Activated CD4-positive, CD25-positive, alpha-beta regulatory T cell treated with anti-CD3 and anti-CD28 coated beads, Interleukin-2, amount 50 U/mL, for 72 hours (primary cell): ENCODE measurements around the gene FAR2.
"Not testable (repeated sequence)": the region's sequence is repeated elsewhere in the genome, so short reads cannot be mapped to it uniquely, and the experiment has no call there.

Source experiments
- DNase-seq: peaks from one replicate; pipeline ENCODE4 v3.0.0; 2021

Gene FAR2

DNA sequence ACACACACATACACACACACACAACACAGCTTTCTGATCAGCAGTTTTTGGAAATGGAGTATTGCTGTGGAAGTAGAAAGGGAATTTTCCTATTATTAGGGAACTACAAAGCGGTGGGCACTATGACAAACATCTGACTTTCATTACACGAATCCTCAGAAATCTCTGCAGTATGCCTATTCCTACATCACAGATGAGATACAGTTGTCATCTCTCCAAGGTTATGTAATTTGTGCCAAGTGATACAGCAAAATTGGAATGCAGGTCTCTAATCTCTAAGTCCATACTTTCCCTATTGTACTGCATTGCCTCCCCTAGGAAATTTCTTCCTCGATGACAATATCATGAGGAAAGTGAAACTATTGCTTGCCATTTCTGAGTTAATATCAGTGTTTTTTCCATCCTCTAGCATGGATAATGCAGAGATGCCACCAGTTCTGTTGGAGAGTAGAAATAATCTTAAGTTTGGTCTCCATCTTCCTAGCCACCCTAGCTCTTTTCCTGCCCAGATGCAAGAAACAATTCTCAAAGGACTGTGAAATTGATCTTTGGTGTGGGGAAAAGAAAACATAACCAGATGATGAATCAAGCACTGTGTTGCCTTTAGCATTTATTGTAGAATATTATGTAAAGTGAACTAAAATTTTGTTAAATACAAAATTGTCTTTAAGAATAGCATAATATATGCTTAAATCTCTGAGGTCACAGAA is 137.2 kb downstream of the FAR2 start:
- no peak for DNase-seq

DNA sequence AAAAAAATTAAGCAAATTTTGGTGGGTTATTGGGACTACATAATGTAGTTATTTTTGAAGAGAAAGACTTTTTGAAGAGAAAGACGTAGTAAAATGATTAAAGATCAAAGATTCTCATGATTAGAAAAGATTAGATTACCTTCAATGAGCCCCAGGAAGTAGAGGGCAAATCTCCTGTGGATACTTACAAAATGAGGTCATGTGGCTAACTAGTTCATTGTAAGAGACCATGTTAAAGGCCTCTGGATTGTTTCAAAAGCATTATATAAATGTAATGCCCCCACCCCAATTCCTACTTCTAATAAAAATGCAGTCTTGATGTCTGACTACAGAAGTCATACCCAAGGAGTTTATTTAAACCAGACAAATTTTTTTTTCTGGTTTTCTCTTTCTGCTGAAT is 138.5 kb downstream of the FAR2 start:
- no peak for DNase-seq

DNA sequence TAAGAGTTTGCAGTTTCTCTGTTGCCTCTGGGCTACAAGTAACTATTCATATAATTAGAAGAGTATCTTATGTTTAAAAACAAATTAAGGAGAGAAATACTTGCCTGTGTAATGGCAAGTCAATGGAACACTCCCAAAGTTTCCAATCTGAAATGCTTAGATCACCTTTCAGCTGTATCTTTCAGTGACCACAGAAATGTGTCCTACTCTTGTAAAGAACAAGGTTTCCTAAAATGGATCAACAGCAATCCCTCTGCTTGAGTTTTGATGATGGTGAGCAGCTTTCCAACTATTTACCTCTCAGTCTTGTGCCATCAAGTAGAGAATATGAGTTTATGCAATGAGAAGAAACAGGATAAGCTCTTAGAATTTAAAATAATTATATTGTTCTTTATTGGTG is 139.0 kb downstream of the FAR2 start:
- DNase-seq, result no peak

DNA sequence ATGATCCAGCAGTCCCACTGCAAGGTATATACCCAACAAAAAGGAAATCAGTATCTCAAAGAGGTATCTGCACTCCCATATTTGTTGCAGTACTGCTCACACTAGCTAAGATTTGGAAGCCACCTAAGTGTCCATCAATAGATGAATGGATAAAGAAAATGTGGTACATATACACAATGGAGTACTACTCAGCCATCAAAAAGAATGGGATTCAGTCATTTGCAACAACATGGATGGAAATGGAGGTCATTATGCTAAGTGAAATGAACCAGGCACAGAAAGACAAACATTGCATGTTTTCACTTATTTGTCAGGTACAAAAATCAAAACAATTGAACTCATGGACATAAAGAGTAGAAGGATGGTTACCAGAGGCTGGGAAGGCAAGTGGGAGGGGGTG is 141.4 kb downstream of the FAR2 start:
- DNase-seq, result not testable (repeated sequence)

DNA sequence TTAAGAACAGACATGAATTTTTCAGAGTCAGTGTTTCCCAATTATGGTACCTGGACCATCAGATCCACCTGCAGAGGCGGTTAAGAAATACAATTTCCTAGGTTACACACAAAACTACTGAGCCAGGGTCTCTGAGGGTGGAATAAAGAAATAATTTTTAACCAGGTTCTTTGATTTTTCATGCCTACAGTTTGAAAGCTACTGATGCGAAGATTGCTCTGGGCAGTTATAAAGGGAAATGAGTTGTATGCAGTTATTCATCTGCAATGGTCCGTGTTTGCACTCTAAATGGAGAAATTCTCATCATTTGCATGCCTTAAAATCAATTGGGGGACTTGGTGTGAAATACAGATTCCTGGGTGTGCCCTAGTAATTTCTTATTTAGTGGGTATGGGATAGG is 142.1 kb downstream of the FAR2 start:
- no peak for DNase-seq

DNA sequence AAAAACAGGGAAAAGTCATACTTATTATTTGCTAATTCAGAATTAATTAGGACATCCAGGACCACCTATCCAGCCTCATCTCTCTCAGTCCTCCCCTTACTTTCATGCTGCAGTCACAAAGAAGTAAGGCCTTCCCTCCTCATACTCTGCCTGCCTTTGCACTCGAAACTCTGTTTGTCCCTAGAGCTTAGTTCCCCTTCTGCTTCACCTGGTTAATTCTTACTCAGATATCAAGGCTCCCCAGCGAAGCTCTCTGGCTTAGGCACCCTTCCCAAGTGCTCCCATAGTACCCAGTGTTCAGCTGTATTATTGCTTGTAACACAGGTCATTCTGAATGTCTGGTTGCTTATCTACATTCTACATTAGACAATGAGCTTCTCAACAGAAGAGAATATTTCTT is 150.6 kb downstream of the FAR2 start:
- no peak for DNase-seq

DNA sequence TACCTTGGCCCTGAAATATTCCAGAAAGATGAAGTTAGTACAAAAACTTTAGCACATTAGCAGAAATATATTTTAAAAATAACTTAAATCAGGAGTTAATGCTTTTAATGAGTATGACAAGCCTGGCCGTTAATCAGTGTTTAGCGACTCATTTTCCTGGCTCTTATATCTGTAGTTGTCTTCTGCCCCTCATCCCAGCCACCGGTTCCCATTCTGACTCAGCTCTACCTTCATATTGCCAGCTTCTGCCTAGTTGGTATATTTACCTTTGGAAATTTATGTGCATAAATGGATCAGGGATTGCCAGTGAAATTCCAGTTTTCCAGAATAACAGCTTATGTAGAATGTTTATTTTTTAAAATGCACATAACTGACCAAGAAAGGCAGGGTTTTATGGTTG is 152.0 kb downstream of the FAR2 start:
- no peak for DNase-seq

DNA sequence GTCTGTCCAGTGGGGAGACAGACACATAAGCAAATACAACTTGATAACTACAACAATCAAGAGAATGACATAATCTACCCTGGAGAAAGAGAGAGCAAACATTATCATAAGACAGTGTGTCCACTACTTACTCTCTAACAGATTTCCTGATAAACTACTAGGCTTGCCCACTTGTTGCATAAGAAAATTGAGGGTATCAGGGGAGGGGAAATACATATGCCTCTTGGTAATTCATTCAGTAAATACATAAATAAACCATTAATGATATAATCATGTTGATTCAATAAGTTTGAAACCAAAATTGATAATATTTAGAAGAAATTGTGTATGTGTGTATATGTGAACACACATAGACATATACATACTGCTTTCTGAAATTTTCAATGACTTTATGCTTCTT is 155.3 kb downstream of the FAR2 start:
- no peak for DNase-seq

DNA sequence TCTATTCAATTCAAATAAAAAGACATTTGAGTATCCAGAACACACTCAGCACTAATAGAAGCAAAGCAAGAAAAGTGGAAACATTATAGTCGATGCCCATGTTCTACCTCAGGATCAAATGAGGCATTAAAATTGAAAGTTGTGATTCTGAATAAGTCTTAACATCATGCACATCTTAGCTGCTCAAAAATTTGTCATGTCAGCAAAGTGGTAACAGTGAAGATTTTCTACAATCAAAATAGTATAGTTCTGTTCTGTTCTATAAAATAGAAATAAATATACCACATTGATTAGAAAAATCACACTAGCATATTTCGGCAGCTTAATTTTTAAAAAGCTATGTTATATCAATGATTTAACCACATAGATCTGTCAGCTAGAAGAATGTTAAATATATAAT is 157.2 kb downstream of the FAR2 start:
- DNase-seq, result no peak

DNA sequence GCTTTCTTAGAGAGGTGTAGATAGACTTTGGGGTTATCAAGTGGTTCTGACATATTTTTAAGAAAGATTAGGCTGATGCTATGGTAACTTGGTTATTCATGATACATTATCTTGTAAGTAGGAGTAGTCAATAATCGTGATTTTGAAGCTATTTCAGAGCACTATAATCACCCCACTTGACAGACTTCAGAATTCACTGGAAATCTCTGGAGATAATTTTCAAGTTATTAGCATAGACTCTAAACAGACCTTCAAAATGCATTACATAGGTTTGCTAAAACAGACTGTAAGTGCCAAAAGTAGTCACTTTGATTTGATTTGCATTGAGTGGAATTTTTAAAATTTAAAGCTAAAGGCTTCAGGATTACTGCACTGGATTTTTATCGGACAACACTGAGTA is 157.6 kb downstream of the FAR2 start:
- DNase-seq, result no peak

DNA sequence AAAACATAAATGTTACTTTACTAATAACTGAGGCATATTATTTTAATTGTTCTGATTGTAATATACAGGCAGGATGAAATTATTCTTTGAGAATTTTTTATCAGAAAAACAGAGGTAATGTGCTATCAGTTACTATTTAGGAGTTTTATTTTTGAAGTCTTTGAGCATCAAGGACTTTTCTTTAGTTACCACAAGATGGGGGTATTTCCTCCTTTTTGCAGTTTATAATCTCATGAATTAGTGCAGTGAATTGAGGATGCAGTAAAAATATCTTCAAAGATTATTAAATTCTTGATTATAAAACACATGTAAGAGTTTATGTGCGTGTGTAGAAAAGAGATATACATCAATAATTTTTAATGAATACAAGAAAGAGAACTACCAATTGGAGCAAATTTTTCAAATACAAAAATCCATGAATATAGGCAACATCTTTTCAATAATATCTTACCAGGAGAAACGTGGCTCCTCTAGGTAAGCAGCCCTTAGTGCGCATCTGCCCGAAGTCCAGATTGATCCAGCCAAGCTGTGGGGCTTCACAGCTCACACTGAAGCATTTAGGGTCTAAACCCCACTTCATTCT is 160.3 kb downstream of the FAR2 start:
- DNase-seq, result no peak

DNA sequence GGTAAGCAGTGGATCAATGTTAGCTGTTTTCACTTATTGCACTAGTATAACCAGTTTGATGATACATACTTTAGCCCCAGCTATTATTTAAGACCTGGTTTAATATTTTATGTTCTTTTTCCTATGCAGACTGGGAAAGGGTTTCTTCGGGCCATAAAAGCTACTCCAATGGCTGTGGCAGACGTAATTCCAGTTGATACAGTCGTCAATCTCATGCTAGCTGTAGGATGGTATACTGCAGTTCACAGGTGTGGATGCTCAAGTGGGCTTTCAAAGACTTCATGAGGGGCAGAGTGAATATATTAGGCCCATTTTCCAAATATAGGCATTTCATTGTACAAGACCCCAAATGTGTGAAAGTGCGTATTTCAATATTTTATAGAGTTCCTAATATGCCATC is 161.8 kb downstream of the FAR2 start:
- no peak for DNase-seq

DNA sequence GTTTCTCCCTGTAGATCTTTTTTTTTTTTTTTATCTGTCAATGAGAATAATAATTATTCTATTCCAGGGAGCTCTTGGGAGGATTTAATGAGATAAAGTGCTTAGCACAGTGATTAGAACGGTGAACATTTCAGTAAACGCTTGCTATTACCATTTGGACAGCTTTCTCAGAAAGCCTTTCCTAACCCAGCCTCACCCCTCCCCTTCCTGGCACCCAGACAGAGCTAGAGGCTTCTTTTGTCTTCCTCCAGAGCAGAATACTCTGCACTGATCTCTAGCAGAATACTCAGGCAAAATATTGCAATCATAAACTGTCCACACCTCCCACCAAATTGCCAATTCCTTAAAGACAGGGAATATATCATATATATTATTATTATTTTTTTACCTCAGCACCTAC is 165.3 kb downstream of the FAR2 start:
- no peak for DNase-seq

DNA sequence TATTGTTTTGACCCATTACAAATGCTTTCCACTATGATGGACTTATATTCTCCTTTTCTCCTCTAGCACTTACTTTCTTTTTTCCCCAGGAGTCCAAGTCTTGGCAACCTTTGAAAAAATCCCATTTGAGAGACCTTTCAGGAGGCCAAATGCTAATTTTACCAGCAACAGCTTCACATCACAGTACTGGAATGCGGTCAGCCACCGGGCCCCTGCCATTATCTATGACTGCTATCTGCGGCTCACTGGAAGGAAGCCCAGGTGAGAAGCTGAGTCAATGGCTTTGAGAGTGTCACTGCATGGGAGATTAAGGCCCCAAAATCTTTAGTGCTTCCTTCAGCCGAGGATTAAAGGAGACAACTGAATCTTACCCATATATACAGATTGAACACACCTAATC is 167.7 kb downstream of the FAR2 start:
- DNase-seq, result no peak

DNA sequence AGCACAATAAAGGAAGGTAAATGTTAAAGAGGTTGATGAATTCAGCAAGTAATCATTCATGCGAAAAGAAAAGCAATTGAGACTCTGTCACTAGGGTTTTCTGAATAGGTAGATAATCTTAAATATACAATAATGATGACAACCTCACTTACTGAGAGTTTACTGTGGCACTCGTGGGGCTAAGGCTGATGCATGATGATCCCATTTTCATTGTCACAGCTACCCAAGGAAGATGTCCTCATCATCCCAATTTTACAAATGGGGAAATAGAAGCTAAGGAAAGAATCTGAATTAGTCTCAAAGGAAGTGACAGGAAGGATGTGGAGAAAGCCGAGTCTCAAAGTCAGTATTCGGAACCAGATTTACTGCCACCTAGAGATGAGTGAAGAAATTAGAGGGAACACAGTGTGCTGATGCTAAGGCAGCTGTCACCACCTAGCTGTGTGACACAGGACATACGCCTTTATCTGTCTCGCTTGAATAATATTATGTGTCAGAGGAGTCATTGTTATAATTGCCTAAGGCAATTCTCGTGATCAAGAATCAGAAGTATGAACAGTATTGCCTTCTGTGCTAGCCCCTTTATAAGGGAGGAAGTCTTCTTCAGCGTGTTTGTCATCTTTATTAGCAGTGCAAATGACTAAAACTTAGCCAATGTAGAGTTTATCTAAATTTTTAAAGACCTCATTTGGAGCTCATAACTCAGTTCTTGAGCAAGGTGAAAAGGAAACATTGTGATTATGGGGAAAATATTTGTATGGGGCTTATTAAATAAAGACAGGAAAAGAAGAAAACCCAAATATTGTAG is 168.7 kb downstream of the FAR2 start:
- no peak for DNase-seq

DNA sequence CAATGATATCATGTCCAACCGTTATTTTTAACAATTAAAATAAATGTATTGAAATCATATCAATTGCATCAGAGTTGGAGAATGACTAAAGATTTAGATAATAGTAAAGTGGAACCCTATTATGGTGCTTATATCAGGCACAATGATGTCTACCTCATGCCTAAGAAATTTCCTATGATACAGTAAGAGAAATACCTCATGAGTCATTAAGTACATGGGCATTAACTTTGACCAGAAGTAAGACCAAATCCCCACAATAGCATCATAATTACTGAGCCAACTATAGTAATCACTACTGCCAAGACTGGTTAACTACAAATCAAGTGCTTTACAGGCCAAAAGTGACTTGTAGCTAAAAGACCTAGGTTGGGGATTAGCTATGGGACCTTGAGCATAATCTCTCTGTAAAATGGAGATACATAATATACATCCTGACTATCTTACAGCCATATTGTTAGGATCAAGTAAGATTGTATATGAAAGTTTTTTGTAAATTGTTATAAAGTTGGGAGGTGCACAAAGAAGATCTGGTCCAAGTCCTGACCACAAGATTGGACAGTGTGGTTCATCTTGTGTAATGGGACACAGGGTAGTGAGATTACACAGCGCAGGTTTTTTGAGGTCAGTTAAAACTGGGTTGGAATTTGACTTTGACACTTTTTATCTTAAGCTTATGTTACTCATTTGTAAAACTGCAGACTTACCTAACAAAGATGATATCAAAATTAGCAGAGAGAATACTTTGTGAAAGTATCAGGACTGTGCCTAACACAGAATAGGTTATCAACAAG is 171.4 kb downstream of the FAR2 start:
- no peak for DNase-seq

DNA sequence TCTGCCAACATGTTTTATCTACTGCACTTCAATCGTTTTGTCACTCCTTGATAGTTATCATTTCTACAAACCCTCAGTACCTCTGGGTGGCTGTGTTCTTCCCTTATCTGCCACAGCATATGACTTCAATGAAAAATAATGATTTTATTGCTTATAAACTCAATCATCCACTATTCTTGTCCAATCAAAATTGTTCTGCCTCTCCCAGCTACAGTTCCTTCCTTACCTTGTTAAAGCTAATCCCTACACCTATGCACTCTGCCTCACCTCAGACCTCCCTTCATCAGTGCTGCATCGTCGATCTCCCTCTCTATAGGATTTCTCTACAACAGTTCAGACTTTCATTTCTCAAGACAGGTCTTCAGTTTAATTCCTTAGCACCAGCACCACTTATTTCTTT is 173.1 kb downstream of the FAR2 start:
- no peak for DNase-seq

DNA sequence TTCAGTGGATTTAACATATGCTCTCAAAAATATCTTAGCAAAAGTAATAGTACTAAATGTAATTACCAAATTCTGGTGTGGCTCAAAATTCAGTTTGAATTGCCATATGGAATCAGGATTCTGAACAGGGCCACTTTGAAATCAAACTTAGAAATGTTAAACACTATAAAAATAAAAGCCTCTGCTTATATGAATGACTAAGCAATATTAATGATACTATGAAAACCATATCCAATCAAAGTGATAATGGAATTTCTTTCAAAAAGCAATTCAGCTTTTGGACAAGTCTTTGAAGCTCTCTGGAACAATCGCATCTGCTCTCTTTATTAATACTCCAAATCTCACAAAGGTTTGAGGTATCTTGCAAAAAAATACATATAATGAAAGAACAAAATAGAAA is 180.3 kb downstream of the FAR2 start:
- DNase-seq, result no peak

DNA sequence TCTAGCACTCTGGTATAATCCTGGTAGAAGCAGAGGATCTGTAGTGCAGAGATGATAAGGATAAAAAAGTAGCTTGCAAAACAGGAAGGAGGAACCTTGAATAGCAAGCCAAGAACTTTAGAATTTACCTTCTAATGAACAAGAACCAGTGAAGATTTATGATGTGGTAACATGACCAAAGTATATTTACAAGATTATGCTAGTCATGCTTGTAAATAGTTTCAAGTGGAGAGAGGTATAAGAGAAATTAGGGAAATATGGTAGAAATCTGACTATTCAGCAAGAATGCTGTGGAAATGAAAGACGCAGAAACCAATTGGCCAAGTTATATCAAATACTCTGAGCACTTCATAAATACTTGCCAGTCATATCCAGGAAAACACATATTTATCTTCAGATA is 184.1 kb downstream of the FAR2 start:
- no peak for DNase-seq

DNA sequence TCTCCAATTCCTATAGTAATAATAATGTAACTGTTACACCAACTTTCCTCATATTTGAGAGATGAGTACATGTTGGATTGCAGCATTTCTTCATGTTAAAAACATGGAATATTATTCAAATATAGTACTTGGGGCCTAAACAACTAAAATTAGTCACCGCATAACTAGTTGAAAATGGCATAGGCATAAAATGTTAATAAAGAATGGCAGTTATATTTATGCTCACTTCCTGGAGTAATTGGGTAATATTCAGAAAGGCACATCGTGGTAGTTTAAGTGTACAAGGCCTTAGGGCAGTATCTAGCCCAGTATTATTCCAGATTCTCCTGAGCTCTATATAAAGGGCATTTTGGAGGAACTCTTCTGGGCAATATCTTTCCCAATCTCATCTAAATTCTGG is 185.9 kb downstream of the FAR2 start:
- no peak for DNase-seq

DNA sequence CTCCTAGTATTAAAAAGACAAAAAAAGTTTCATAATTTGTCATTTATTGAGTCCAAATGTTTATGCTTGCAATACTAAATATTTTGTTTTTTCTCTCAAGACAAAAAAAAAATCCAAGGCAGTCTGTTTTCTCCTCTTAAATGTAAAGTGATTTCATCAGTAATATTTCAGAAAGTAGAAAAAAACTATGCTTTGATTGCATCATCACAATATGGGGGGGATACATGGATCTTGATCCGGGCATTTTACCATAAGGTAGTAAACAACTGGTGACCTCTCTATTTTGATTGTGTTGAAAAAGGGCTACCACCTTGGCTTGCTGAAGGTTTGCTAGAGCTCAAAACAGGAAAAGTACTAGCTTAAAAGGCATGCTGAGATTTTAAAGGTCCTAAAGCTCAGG is 188.2 kb downstream of the FAR2 start:
- DNase-seq, result no peak

DNA sequence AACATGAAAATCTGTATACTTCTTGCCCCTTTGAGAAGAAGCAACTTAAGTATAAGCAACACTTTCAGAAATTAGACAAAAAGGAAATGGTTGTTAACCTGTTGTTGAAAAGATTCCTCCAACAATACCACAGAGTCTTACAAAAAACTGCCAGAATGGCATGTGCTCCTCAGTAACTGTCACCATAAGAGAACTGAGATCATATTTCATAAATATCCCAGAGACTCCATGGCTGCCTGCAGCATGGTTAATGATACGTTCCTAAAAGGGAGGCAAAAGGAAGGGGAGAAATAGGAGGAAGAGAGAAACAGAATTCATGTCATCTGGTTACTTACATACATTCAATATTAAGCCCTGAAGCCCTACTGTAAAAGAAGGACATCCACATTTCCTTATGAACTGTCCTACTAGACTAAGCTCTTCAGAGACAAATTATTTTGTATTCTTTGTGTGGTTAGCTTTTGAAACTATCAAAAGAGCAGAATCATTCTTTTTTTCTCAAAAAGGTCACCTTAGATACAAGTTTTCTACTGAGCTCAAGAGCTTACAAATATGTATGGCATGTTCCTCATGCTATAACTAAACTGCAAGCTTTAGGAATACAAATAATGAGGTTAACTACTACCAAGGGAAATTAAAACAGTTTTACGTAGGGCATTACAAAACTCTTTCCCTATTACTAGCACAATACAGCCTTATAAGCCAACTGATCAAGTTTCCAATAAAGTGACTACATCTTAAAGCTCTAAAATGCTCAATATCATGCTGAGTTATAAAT is 194.1 kb downstream of the FAR2 start:
- DNase-seq, result no peak
